HepG2 (cell line): ENCODE results near the gene POLR1C. TPM values are rescaled to one million over a fixed set of nuclear protein-coding genes. Genes with fewer than 3 reads are reported as not detected.

ENCODE experiments used
- HNF4G ChIP-seq, 2 experiments: sonication (generic) in 1 of 2; formaldehyde crosslinking in 1 of 2; IDR thresholded peaks; 2 replicates each; pipeline versions ENCODE4 v1.4.0 to v1.6.1; 2011 to 2020; ENCODE audit warnings: borderline replicate concordance in 2 of 2, low read depth in 2 of 2, mild to moderate bottlenecking in 2 of 2, low read length in 1 of 2, missing genetic modification reagents in 1 of 2, moderate library complexity in 1 of 2
- HOXA9 ChIP-seq: sonication (generic); formaldehyde crosslinking; IDR thresholded peaks from 2 replicates; pipeline ENCODE4 v1.8.1; 2022; ENCODE audit warnings: missing genetic modification reagents, mild to moderate bottlenecking, moderate library complexity, borderline replicate concordance
- KDM5B ChIP-seq: sonication (generic); formaldehyde crosslinking; IDR thresholded peaks from 2 replicates; pipeline ENCODE4 v1.4.0; 2020; ENCODE audit warnings: missing genetic modification reagents, mild to moderate bottlenecking, borderline replicate concordance
- NCOA1 ChIP-seq: sonication (generic); formaldehyde crosslinking; IDR thresholded peaks from 2 replicates; pipeline ENCODE4 v1.9.0; 2021; ENCODE audit warnings: missing genetic modification reagents
- SIX1 ChIP-seq: sonication (generic); formaldehyde crosslinking; IDR thresholded peaks from 2 replicates; pipeline ENCODE4 v1.4.0; 2020; ENCODE audit warnings: missing genetic modification reagents, borderline replicate concordance
- TOE1 ChIP-seq: sonication (generic); formaldehyde crosslinking; IDR thresholded peaks from 2 replicates; pipeline ENCODE4 v1.4.0; 2020; ENCODE audit warnings: mild to moderate bottlenecking, missing genetic modification reagents
- ZBTB49 ChIP-seq: sonication (generic); formaldehyde crosslinking; IDR thresholded peaks from 2 replicates; pipeline ENCODE4 v1.4.0; 2020; ENCODE audit warnings: missing genetic modification reagents, borderline replicate concordance
- ZNF235 ChIP-seq: sonication (generic); formaldehyde crosslinking; IDR thresholded peaks from 2 replicates; pipeline ENCODE4 v1.8.1; 2023; ENCODE audit warnings: mild to moderate bottlenecking, missing genetic modification reagents, borderline replicate concordance
- ZNF263 ChIP-seq: sonication (generic); formaldehyde crosslinking; IDR thresholded peaks from 2 replicates; pipeline ENCODE4 v1.4.0; 2020; ENCODE audit warnings: missing genetic modification reagents
- ZNF639 ChIP-seq: conservative IDR thresholded peaks from 2 replicates; pipeline ENCODE4 v1.6.1; 2018; ENCODE audit warnings: missing genetic modification reagents
- ZNF746 ChIP-seq: sonication (generic); formaldehyde crosslinking; IDR thresholded peaks from 2 replicates; pipeline ENCODE4 v1.8.0; 2022; ENCODE audit warnings: mild to moderate bottlenecking, missing genetic modification reagents
- polyA plus RNA-seq, 8 experiments: library from polyadenylated mRNA; depleted of rRNA in 3 of 8; stranded (reverse) in 7 of 8; unstranded in 1 of 8; fragments of >200 nt; fragmentation: Illumina TruSeq in 4 of 8; extraction: Trizol in 4 of 8; gene quantifications; 2 replicates each; pipeline versions ENCODE4 v1.2.1 to v1.2.3, GENCODE V29; 2011 to 2016; ENCODE audit warnings: low read depth in 4 of 8, missing spikeins in 1 of 8, mixed read lengths in 1 of 8; ENCODE audit not compliant: insufficient read depth in 1 of 8
- total RNA-seq, 5 experiments: library from RNA; depleted of rRNA; stranded (reverse); fragments of >200 nt; fragmentation: Illumina TruSeq; extraction: Trizol; gene quantifications; 2 replicates each; pipeline ENCODE4 v1.2.3, GENCODE V29; 2016; ENCODE audit warnings: low read depth in 1 of 5
- TF ChIP-seq, protein P1 (sequence below): sonication (generic); formaldehyde crosslinking; IDR thresholded peaks from 2 replicates; pipeline ENCODE4 v1.4.0; 2020; ENCODE audit warnings: missing genetic modification reagents, borderline replicate concordance
- TF ChIP-seq, protein P2 (sequence below): IDR thresholded peaks from 2 replicates; pipeline ENCODE4 v1.6.1; 2018; ENCODE audit warnings: missing genetic modification reagents, mild to moderate bottlenecking, missing compliant biosample characterization
- TF ChIP-seq, protein P3 (sequence below): sonication (generic); formaldehyde crosslinking; IDR thresholded peaks from 2 replicates; pipeline ENCODE4 v1.8.0; 2022; ENCODE audit warnings: low read depth, missing genetic modification reagents

Gene POLR1C
- total and polyA plus RNA-seq, 2 of the 13 experiments (the other 11 are each of a cell fraction or from before 2014, with no cell fraction given) = 62.6 to 72.2 TPM

- TF ChIP-seq ZNF639 (CRISPR knock-in tag) (0 out of 2 replicates have a peak, but pooled peaks have one; percentile 22), NCOA1 (CRISPR knock-in tag) (0 out of 2 replicates have a peak, but pooled peaks have one; percentile 75), SIX1 (CRISPR knock-in tag) (no peak), TOE1 (CRISPR knock-in tag) (no peak), ZNF746 (CRISPR knock-in tag) (peak; percentile 42; the same call in 1 of the 2 replicates), ZNF235 (peak; percentile 58; the same call in 1 of the 2 replicates), ZBTB49 (CRISPR knock-in tag) (0 out of 2 replicates have a peak, but pooled peaks have one; percentile 29), ZNF263 (peak; percentile 30; the same call in 1 of the 2 replicates), KDM5B (CRISPR knock-in tag) (peak; percentile 74; the same call in 1 of the 2 replicates), HNF4G (IDR thresholded peaks at IDR 0.05; ENCODE audit: borderline replicate concordance, low read depth, low read length) (peak; percentile 53), HNF4G (CRISPR knock-in tag; IDR thresholded peaks at IDR 0.05; ENCODE audit: borderline replicate concordance, low read depth) (0 out of 2 replicates have a peak, but pooled peaks have one; percentile 54), HOXA9 (no peak)
- TF ChIP-seq, protein P1, sequence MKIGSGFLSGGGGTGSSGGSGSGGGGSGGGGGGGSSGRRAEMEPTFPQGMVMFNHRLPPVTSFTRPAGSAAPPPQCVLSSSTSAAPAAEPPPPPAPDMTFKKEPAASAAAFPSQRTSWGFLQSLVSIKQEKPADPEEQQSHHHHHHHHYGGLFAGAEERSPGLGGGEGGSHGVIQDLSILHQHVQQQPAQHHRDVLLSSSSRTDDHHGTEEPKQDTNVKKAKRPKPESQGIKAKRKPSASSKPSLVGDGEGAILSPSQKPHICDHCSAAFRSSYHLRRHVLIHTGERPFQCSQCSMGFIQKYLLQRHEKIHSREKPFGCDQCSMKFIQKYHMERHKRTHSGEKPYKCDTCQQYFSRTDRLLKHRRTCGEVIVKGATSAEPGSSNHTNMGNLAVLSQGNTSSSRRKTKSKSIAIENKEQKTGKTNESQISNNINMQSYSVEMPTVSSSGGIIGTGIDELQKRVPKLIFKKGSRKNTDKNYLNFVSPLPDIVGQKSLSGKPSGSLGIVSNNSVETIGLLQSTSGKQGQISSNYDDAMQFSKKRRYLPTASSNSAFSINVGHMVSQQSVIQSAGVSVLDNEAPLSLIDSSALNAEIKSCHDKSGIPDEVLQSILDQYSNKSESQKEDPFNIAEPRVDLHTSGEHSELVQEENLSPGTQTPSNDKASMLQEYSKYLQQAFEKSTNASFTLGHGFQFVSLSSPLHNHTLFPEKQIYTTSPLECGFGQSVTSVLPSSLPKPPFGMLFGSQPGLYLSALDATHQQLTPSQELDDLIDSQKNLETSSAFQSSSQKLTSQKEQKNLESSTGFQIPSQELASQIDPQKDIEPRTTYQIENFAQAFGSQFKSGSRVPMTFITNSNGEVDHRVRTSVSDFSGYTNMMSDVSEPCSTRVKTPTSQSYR (CRISPR knock-in tag) = 0 out of 2 replicates have a peak, but pooled peaks have one; percentile 31
- TF ChIP-seq, protein P2, sequence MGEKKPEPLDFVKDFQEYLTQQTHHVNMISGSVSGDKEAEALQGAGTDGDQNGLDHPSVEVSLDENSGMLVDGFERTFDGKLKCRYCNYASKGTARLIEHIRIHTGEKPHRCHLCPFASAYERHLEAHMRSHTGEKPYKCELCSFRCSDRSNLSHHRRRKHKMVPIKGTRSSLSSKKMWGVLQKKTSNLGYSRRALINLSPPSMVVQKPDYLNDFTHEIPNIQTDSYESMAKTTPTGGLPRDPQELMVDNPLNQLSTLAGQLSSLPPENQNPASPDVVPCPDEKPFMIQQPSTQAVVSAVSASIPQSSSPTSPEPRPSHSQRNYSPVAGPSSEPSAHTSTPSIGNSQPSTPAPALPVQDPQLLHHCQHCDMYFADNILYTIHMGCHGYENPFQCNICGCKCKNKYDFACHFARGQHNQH (CRISPR knock-in tag) = peak; percentile 40; the same call in 1 of the 2 replicates
- TF ChIP-seq, protein P3, sequence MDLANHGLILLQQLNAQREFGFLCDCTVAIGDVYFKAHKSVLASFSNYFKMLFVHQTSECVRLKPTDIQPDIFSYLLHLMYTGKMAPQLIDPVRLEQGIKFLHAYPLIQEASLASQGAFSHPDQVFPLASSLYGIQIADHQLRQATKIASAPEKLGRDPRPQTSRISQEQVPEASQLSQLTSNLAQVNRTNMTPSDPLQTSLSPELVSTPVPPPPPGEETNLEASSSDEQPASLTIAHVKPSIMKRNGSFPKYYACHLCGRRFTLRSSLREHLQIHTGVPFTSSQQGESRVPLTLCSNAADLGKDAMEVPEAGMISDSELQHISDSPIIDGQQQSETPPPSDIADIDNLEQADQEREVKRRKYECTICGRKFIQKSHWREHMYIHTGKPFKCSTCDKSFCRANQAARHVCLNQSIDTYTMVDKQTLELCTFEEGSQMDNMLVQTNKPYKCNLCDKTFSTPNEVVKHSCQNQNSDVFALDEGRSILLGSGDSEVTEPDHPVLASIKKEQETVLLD (CRISPR knock-in tag) = no peak
Measured at GRCh38 chr6:43509142-43509983, 7.5 kb upstream of the POLR1C start (continued).
